Measurements from ENCODE around the gene SCYGR3. TPM values are rescaled to one million over a fixed set of nuclear protein-coding genes. Genes with fewer than 3 reads are reported as not detected.

SCYGR3 gene
- not detected in 2 replicates for total RNA-seq

GRCh38 chr2:227614740-227615139, at the start of gene SCYGR3:
SCYGR3 (minus strand) TSS chr2:227614840; CDS start chr2:227614840, 0 bp downstream.

DNA sequence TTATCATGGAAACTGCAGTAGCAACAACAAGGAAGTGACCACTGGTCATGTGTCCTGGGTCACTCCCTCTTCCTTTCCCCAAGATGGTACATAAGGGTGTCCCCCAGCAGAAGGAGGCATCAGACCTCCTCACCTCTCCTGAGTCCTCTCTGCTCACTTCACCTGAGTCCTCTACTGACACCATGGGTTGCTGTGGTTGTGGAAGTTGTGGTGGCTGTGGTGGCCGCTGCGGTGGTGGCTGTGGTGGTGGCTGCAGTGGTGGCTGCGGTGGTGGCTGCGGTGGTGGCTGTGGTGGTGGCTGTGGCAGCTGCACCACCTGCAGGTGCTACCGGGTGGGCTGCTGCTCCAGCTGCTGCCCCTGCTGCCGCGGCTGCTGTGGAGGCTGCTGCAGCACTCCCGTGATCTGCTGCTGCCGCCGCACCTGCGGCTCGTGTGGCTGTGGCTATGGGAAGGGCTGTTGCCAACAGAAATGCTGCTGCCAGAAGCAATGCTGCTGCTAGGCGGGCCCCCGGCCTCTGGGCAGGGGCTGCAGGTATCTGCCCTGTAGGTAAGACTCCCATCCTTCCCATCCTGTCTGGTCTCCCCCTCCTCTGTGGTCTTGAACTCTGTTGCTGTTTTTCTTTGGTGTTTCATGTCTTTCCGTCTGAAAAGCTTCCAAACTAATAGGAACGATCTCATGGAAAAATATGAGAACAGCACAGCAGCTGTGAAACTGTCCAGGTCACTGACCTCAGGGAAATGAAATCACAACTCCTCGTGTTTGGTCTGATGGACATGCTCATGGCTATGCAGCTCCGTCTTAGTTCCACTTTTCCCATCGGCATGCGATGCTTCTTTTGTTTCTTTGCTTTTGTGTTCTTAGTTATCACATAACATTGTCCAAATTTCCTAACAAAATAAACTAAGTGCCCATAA, 2.9 kb upstream of the SCYGR3 start, which contains the start of gene SCYGR4:
SCYGR4 (plus strand) TSS at position 183 of the 915 bp plus-strand sequence; CDS start at position 183, 0 bp downstream.

GRCh38 chr2:227598835-227599503, 15.7 kb downstream of the SCYGR3 start, which contains the start of gene SCYGR2:
SCYGR2 (plus strand) TSS chr2:227598893; CDS start chr2:227598893, 0 bp downstream.

Other genes starting within 250 kb of the SCYGR3 start
- gene TM4SF20, start 235.5 kb downstream of the SCYGR3 start, total RNA-seq = 0.07 TPM in 1 of 2 replicates, not detected in the other
- gene SCYGR1, start 226.9 kb downstream of the SCYGR3 start, total RNA-seq = not detected in 2 replicates
- gene AGFG1, start 142.7 kb downstream of the SCYGR3 start, total RNA-seq = 62.7 and 62.8 TPM in 2 replicates
- gene SCYGR2, start 15.9 kb downstream of the SCYGR3 start, total RNA-seq = not detected in 2 replicates
- gene SCYGR4, start 2.7 kb upstream of the SCYGR3 start, total RNA-seq = not detected in 2 replicates
- gene SCYGR5, start 52.0 kb upstream of the SCYGR3 start, total RNA-seq = not detected in 2 replicates
- 0.36 and 0.78 TPM in 2 replicates for gene SLC19A3, start 103.2 kb upstream of the SCYGR3 start, total RNA-seq
- not detected in 2 replicates for gene SCYGR6, start 109.9 kb upstream of the SCYGR3 start, total RNA-seq
- not detected in 2 replicates for gene SCYGR7, start 113.5 kb upstream of the SCYGR3 start, total RNA-seq
- not detected in 2 replicates for gene SCYGR8, start 131.1 kb upstream of the SCYGR3 start, total RNA-seq
- 0.13 TPM in 1 of 2 replicates, not detected in the other for gene CCL20, start 199.0 kb upstream of the SCYGR3 start, total RNA-seq